T-helper 1 cell treated with Interleukin-12 subunit alpha and Interleukin-12 subunit beta and Interleukin-4 antibody, amounts not matched to agents 30 μg/mL and 1 μg/mL, for 36 hours (primary cell): ENCODE measurements around the gene TRIM2.

Experiments used
- H3K27ac Mint-ChIP-seq: one replicate; pipeline ENCODE4 v1.8.0; 2021; ENCODE audit warnings: mild to moderate bottlenecking, mixed read lengths
- H3K27me3 Mint-ChIP-seq: one replicate; pipeline ENCODE4 v1.8.0; 2021; ENCODE audit warnings: low read depth, mixed read lengths
- H3K36me3 Mint-ChIP-seq: one replicate; pipeline ENCODE4 v1.8.0; 2021; ENCODE audit warnings: low read depth, mixed read lengths
- H3K4me1 Mint-ChIP-seq: one replicate; pipeline ENCODE4 v1.8.0; 2021; ENCODE audit warnings: low read depth, mixed read lengths
- H3K4me3 Mint-ChIP-seq: one replicate; pipeline ENCODE4 v1.8.0; 2021; ENCODE audit warnings: mild to moderate bottlenecking, moderate library complexity, mixed read lengths
- H3K9me3 Mint-ChIP-seq: one replicate; pipeline ENCODE4 v1.8.0; 2021; ENCODE audit warnings: mixed read lengths

TRIM2 gene

GRCh38 chr4:153322791-153323190 lies 118.5 kb downstream of the TRIM2 start:
- Mint-ChIP-seq H3K9me3 (no peaks in the 10 kb centered on the region), H3K27ac (no peak overlapping the region), H3K27me3 (peaks cover 7% of the 10 kb centered on the region), H3K4me3 (no peak overlapping the region), H3K4me1 (no peaks in the 10 kb centered on the region), H3K36me3 (no peaks in the 10 kb centered on the region)

GRCh38 chr4:153324046-153324445 lies 119.8 kb downstream of the TRIM2 start:
- no peak overlapping the region for H3K27ac Mint-ChIP-seq
- no peaks in the 10 kb centered on the region for H3K9me3 Mint-ChIP-seq
- H3K27me3 Mint-ChIP-seq: peaks cover 7% of the 10 kb centered on the region
- no peak overlapping the region for H3K4me3 Mint-ChIP-seq
- no peaks in the 10 kb centered on the region for H3K36me3 Mint-ChIP-seq
- H3K4me1 Mint-ChIP-seq: no peaks in the 10 kb centered on the region

GRCh38 chr4:153325558-153325957 lies 121.3 kb downstream of the TRIM2 start:
- Mint-ChIP-seq H3K4me1 (no peaks in the 10 kb centered on the region), H3K27me3 (peaks cover 7% of the 10 kb centered on the region), H3K36me3 (no peaks in the 10 kb centered on the region), H3K27ac (no peak overlapping the region), H3K9me3 (no peaks in the 10 kb centered on the region), H3K4me3 (no peak overlapping the region)

- no peak overlapping the region for H3K27ac Mint-ChIP-seq
- H3K4me3 Mint-ChIP-seq: no peak overlapping the region
- no peaks in the 10 kb centered on the region for H3K36me3 Mint-ChIP-seq
- H3K27me3 Mint-ChIP-seq: peaks cover 7% of the 10 kb centered on the region
- no peaks in the 10 kb centered on the region for H3K4me1 Mint-ChIP-seq
- no peaks in the 10 kb centered on the region for H3K9me3 Mint-ChIP-seq
These were observed 122.3 kb downstream of the TRIM2 start for GRCh38 chr4:153326513-153326912.

- Mint-ChIP-seq H3K9me3 (no peaks in the 10 kb centered on the region), H3K4me3 (no peak overlapping the region), H3K36me3 (no peaks in the 10 kb centered on the region), H3K27me3 (peaks cover 7% of the 10 kb centered on the region), H3K4me1 (no peaks in the 10 kb centered on the region), H3K27ac (no peak overlapping the region)
These were observed 123.0 kb downstream of the TRIM2 start for GRCh38 chr4:153327247-153327646.

- Mint-ChIP-seq H3K27ac (no peak overlapping the region), H3K27me3 (peaks cover 3% of the 10 kb centered on the region), H3K4me1 (no peaks in the 10 kb centered on the region), H3K36me3 (no peaks in the 10 kb centered on the region), H3K9me3 (no peaks in the 10 kb centered on the region), H3K4me3 (no peak overlapping the region)
These were observed 128.7 kb downstream of the TRIM2 start for GRCh38 chr4:153332936-153333335.

- Mint-ChIP-seq H3K4me1 (no peaks in the 10 kb centered on the region), H3K27me3 (peaks cover 3% of the 10 kb centered on the region), H3K9me3 (no peaks in the 10 kb centered on the region), H3K36me3 (no peaks in the 10 kb centered on the region), H3K27ac (no peak overlapping the region), H3K4me3 (no peak overlapping the region)
These were observed 129.6 kb downstream of the TRIM2 start for GRCh38 chr4:153333874-153334273.

- no peak overlapping the region for H3K4me3 Mint-ChIP-seq
- no peaks in the 10 kb centered on the region for H3K9me3 Mint-ChIP-seq
- no peaks in the 10 kb centered on the region for H3K4me1 Mint-ChIP-seq
- peaks cover 8% of the 10 kb centered on the region for H3K27me3 Mint-ChIP-seq
- no peak overlapping the region for H3K27ac Mint-ChIP-seq
- no peaks in the 10 kb centered on the region for H3K36me3 Mint-ChIP-seq
These were observed 131.4 kb downstream of the TRIM2 start for GRCh38 chr4:153335665-153336064.

- no peaks in the 10 kb centered on the region for H3K36me3 Mint-ChIP-seq
- peaks cover 20% of the 10 kb centered on the region for H3K27me3 Mint-ChIP-seq
- no peaks in the 10 kb centered on the region for H3K9me3 Mint-ChIP-seq
- H3K4me1 Mint-ChIP-seq: peaks cover 5% of the 10 kb centered on the region
- no peak overlapping the region for H3K27ac Mint-ChIP-seq
- no peak overlapping the region for H3K4me3 Mint-ChIP-seq
These were observed 133.4 kb downstream of the TRIM2 start for GRCh38 chr4:153337686-153338085.

- H3K9me3 Mint-ChIP-seq: no peaks in the 10 kb centered on the region
These were observed 137.4 kb downstream of the TRIM2 start for GRCh38 chr4:153341575-153342090.

GRCh38 chr4:153342751-153343552 lies 138.7 kb downstream of the TRIM2 start:
- H3K4me3 Mint-ChIP-seq: peak overlapping the region; percentile 48
- peaks cover 17% of the 10 kb centered on the region for H3K27me3 Mint-ChIP-seq
- peaks cover 20% of the 10 kb centered on the region for H3K4me1 Mint-ChIP-seq
- H3K27ac Mint-ChIP-seq: no peak overlapping the region
- no peaks in the 10 kb centered on the region for H3K9me3 Mint-ChIP-seq
- H3K36me3 Mint-ChIP-seq: peaks cover 4% of the 10 kb centered on the region

More at GRCh38 chr4:153341575-153342090, 137.4 kb downstream of the TRIM2 start:
- Mint-ChIP-seq H3K27ac (no peak overlapping the region), H3K36me3 (no peaks in the 10 kb centered on the region), H3K27me3 (peaks cover 17% of the 10 kb centered on the region), H3K4me1 (peaks cover 13% of the 10 kb centered on the region), H3K4me3 (no peak overlapping the region)

GRCh38 chr4:153344131-153345011 lies 140.1 kb downstream of the TRIM2 start, which contains the start of gene MND1:
MND1 (plus strand) TSS chr4:153344688; CDS start chr4:153344738, 50 bp downstream.
- peak within 1 kb of the TSS; percentile 95 for H3K4me3 Mint-ChIP-seq
- peaks cover 17% of the 10 kb centered on the region for H3K27me3 Mint-ChIP-seq
- peaks cover 28% of the 10 kb centered on the region for H3K4me1 Mint-ChIP-seq
- H3K9me3 Mint-ChIP-seq: no peaks in the 10 kb centered on the region
- H3K36me3 Mint-ChIP-seq: peaks cover 8% of the 10 kb centered on the region
- peak within 1 kb of the TSS; percentile 86 for H3K27ac Mint-ChIP-seq

- H3K27ac Mint-ChIP-seq: peak overlapping the region; percentile 86
- H3K4me3 Mint-ChIP-seq: peak overlapping the region; percentile 95
- H3K9me3 Mint-ChIP-seq: no peaks in the 10 kb centered on the region
- H3K4me1 Mint-ChIP-seq: peaks cover 33% of the 10 kb centered on the region
- peaks cover 12% of the 10 kb centered on the region for H3K36me3 Mint-ChIP-seq
- H3K27me3 Mint-ChIP-seq: peaks cover 15% of the 10 kb centered on the region
These were observed 141.1 kb downstream of the TRIM2 start for GRCh38 chr4:153345012-153345981.

- H3K27ac Mint-ChIP-seq: no peak overlapping the region
- H3K27me3 Mint-ChIP-seq: peaks cover 9% of the 10 kb centered on the region
- H3K4me3 Mint-ChIP-seq: peak overlapping the region; percentile 95
- no peaks in the 10 kb centered on the region for H3K9me3 Mint-ChIP-seq
- peaks cover 14% of the 10 kb centered on the region for H3K36me3 Mint-ChIP-seq
- H3K4me1 Mint-ChIP-seq: peaks cover 33% of the 10 kb centered on the region
These were observed 141.8 kb downstream of the TRIM2 start for GRCh38 chr4:153346031-153346430.
